ENCODE measurements around the gene RHEB.

Gene RHEB

DNA sequence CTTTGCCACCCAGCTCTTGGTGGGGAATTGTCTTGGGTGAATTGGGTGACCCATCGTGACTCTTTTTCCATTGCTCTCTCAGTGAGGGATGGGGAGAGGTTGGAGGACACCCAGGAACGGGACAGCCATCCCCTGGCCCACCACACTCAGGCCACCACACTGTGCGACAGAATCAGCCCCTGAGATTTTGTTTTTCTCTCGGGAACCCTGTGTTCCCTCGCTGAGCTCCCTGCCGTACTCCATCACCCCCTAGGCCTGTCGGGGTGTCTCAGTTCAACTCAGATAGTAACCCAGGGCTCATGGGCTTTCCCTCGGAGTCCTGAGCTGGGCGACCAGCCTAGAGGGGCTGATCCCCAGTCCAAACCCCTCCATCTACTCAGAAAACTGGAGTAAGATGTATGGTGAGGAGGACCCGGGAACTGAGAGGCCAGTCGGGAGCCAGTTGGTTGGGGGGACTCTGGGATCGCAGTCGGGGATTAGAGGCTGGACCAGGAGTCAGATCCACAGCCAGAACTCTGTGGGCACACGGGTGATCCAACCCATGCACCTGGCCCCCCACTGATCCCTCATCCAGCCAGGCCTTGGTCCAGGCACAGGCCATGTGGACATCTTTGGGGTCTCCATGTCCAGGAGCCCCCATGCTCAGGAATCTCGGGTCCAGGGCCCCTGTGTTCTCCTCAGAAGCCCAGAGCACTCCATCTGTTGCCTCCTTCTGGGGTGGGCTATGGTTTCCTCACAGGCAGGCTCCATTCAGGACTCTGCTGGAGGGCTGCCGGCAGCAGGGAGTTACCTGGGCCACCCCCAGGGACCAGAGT is 89.1 kb downstream of the RHEB start:
- Histone ChIP-seq H3K36me3 (replicated peaks; ENCODE audit: low read depth, low read length) (no peaks in the 10 kb centered on the region), H3K9ac (ENCODE audit: low read length) (no peak overlapping the region), H3K79me2 (ENCODE audit: low read length) (no peaks in the 10 kb centered on the region), H4K20me1 (ENCODE audit: insufficient read depth, low read length) (no peaks in the 10 kb centered on the region), H3K4me1 (ENCODE audit: low read length) (peaks cover 7% of the 10 kb centered on the region; the same call in 1 of the 2 replicates), H3K4me3 (ENCODE audit: low read length) (no peak overlapping the region), H3K4me2 (ENCODE audit: low read length) (no peak overlapping the region), H3K9me3 (ENCODE audit: insufficient read depth, low read length) (no peaks in the 10 kb centered on the region), H2AFZ (ENCODE audit: low read depth, low read length) (no peak overlapping the region), H3K27me3 (ENCODE audit: low read depth, low read length) (peaks cover 20% of the 10 kb centered on the region), H3K27ac (ENCODE audit: low read length) (no peak overlapping the region)
- TF ChIP-seq, protein P1, sequence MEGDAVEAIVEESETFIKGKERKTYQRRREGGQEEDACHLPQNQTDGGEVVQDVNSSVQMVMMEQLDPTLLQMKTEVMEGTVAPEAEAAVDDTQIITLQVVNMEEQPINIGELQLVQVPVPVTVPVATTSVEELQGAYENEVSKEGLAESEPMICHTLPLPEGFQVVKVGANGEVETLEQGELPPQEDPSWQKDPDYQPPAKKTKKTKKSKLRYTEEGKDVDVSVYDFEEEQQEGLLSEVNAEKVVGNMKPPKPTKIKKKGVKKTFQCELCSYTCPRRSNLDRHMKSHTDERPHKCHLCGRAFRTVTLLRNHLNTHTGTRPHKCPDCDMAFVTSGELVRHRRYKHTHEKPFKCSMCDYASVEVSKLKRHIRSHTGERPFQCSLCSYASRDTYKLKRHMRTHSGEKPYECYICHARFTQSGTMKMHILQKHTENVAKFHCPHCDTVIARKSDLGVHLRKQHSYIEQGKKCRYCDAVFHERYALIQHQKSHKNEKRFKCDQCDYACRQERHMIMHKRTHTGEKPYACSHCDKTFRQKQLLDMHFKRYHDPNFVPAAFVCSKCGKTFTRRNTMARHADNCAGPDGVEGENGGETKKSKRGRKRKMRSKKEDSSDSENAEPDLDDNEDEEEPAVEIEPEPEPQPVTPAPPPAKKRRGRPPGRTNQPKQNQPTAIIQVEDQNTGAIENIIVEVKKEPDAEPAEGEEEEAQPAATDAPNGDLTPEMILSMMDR (IDR thresholded peaks at IDR 0.05; ENCODE audit: low read depth, low read length) = no peak
- no peak for TF ChIP-seq EZH2phosphoT487 (IDR thresholded peaks at IDR 0.05; ENCODE audit: low read depth)

DNA sequence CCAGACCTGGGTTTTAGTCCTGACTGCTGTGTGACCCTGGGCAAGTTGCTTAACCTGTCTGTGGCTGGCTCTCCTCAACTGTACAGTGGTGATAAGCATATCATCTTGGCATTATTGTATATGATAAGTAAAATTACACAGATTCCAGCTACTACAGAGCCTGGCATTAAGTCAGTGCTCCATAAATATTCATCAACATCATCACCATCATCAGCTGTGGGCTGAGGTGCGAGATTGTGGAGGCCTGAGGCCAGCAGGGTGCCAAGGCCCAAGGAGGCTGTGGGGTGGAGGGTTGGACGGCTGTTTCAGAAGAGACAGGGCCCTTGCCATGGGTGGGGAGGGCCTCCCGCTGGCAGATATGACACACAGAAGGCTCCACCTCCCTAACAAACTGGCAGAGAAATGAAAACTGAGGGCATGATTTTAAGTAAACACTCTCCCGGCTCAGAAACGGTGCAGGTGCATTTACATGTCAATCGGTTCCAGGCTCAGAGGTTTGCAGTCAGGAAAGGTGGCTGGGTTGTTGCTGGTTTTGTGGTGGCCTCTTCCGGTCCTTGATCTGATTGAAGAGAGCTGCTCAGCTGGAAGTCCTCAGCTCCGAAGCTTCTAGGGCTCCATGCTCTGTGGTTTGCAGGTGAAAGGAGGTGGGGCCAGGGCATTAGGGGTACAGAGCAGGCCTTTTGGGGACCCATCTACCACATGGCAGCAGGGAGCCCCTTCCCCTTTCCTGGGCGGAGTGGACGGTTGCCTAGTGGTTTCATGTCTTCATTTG is 89.9 kb downstream of the RHEB start:
- TF ChIP-seq, protein P1 (IDR thresholded peaks at IDR 0.05; ENCODE audit: low read depth, low read length) = no peak
- TF ChIP-seq EZH2phosphoT487 (IDR thresholded peaks at IDR 0.05; ENCODE audit: low read depth) = no peak
- Histone ChIP-seq H3K79me2 (ENCODE audit: low read length) (no peaks in the 10 kb centered on the region), H3K4me2 (ENCODE audit: low read length) (no peak overlapping the region), H2AFZ (ENCODE audit: low read depth, low read length) (no peak overlapping the region), H3K36me3 (replicated peaks; ENCODE audit: low read depth, low read length) (no peaks in the 10 kb centered on the region), H3K4me1 (ENCODE audit: low read length) (peaks cover 7% of the 10 kb centered on the region; the same call in 1 of the 2 replicates), H3K27ac (ENCODE audit: low read length) (no peak overlapping the region), H3K4me3 (ENCODE audit: low read length) (no peak overlapping the region), H3K27me3 (ENCODE audit: low read depth, low read length) (peaks cover 28% of the 10 kb centered on the region), H3K9me3 (ENCODE audit: insufficient read depth, low read length) (no peaks in the 10 kb centered on the region), H4K20me1 (ENCODE audit: insufficient read depth, low read length) (no peaks in the 10 kb centered on the region), H3K9ac (ENCODE audit: low read length) (no peak overlapping the region)

DNA sequence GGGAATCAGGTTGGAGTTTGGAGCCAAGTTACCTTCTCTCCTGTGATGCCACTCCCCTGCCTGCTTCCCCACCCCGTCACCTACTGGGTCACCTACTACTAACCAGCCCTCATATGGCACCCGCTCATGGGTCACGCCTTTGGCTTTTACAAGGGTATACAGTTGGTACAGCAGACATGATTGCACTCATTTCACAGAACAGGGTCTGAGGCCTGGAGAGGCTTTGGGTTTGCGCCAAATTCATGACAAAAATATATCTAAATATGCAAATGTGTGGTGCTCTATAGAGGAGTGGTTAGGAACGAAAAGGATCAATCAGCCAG is 90.5 kb downstream of the RHEB start:
- H3K27ac ChIP-seq (ENCODE audit: low read length) = no peak overlapping the region
- no peak overlapping the region for H2AFZ ChIP-seq (ENCODE audit: low read depth, low read length)
- TF ChIP-seq EZH2phosphoT487 (IDR thresholded peaks at IDR 0.05; ENCODE audit: low read depth) = no peak
- TF ChIP-seq, protein P1 (IDR thresholded peaks at IDR 0.05; ENCODE audit: low read depth, low read length) = no peak
- H4K20me1 ChIP-seq (ENCODE audit: insufficient read depth, low read length) = no peaks in the 10 kb centered on the region
- H3K4me1 ChIP-seq (ENCODE audit: low read length) = peaks cover 7% of the 10 kb centered on the region; the same call in 1 of the 2 replicates
- no peaks in the 10 kb centered on the region for H3K9me3 ChIP-seq (ENCODE audit: insufficient read depth, low read length)
- no peak overlapping the region for H3K9ac ChIP-seq (ENCODE audit: low read length)
- peaks cover 32% of the 10 kb centered on the region for H3K27me3 ChIP-seq (ENCODE audit: low read depth, low read length)
- no peaks in the 10 kb centered on the region for H3K36me3 ChIP-seq (replicated peaks; ENCODE audit: low read depth, low read length)
- H3K4me2 ChIP-seq (ENCODE audit: low read length) = no peak overlapping the region
- H3K4me3 ChIP-seq (ENCODE audit: low read length) = no peak overlapping the region
- H3K79me2 ChIP-seq (ENCODE audit: low read length) = no peaks in the 10 kb centered on the region
